Activated CD8-positive, alpha-beta memory T cell treated with anti-CD3 and anti-CD28 coated beads for 36 hours (primary cell): ENCODE measurements around the gene NDST1. TPM values are rescaled to one million over a fixed set of nuclear protein-coding genes. Genes with fewer than 3 reads are reported as not detected.
"Not testable (repeated sequence)": the region's sequence is repeated elsewhere in the genome, so short reads cannot be mapped to it uniquely, and the experiment has no call there.

Experiments used
- CTCF ChIA-PET: fragments of 350-600 bp; sonication (Branson Sonifier 250); formaldehyde crosslinking; loops from one replicate; lab custom pipeline; 2021; ENCODE audit warnings: antibody characterized with exemption; lab: Charles Lee
- POLR2A ChIA-PET: fragments of 350-600 bp; sonication (Branson Sonifier 250); formaldehyde crosslinking; loops from one replicate; lab custom pipeline; 2021; ENCODE audit warnings: antibody characterized with exemption; lab: Charles Lee
- total RNA-seq, 2 experiments: library from RNA; stranded (reverse); gene quantifications; one replicate each; pipeline ENCODE4 v1.2.3, GENCODE V29; 2021

Gene NDST1
- 1 to 10 TPM; 3.2 to 4.8 TPM for total RNA-seq

DNA sequence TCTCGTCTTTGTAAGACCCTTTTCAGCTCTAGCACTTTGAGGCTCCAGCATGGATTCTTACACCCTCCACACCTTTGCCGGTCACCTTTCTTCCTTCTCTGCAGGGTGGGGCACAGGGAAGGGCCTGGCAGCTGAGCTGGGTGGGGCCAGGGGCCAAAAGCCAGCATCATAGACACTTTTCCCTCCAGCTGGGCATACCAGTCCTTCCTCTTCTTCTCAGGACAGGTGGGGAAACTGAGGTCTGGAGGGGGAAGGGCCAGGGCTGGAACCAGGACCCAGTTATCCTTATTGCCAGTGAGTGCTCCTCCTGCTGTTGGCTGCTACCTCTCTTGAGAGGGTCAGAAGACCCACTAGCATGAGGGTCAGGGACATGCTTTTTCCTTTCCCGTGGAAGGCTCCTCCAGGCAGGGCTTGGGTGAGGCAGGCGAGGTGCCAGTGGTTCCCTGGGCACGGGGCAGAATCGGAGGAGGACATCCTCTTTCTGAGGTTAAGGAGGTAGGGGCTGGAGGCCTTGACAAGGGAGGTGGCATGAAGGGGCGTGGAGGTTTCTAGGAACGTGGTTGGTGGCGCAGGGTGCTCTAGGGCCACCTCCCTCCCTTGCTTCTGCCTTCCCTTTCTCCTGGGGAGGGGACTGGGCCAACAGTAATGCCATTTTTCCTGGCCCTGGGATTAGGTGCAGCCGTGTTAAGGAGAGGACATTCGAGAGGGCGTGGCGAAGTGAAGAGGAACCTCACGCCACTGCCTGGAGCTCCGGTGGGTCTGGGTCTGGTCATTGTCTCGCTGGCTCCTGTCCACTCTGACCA is at the start of gene NDST1:
NDST1 (plus strand) TSS at position 658 of the 803 bp plus-strand sequence. CDS start 13,124 bp downstream, outside the sequence.
- ChIA-PET CTCF (interaction anchor here (0.7 kb wide), 1 partner anchor 217 kb away, joined by 3 read pairs; no protein-coding TSS in a partner anchor), POLR2A (no interaction called here)

DNA sequence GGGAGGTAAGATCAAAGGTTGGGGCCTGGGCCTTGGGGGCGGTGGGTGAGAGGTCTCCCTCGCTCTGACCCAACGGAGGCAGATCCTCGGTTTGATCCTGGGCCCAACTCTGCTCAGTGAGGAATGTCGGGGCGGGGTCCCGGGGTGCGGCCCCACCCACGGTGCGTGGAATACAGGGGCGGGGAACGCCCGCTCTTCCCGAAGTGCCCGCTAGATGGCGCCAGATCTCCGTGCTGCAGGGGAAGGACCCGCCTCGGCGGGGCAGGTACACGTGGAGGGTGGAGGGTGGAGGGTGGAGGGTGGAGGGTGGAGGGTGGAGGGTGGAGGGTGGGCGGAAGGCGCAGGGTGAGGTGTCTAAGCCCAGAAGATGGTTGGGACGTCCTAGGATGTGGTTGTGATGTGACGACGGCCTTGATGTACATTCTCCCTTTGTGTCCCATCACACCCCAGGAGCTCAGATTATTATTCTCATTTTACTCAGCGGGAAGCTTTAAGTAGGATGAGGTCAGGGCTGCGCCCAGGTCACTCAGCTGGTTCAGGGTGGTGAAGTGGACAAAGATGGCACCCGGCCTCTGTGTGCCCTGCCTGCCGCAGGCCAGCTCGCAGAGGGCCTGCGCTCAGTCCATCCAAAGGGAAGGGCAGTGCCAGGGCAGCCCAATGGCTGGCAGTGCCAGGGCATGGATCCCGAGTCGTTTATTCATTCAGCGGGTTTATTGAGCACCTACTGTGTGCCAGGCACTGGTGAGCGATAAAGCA is 49.0 kb upstream of the NDST1 start:
- ChIA-PET CTCF (interaction anchor here (0.6 to 1.6 kb wide), 14 partner anchors 9 to 657 kb away, joined by 3 to 7 read pairs (median 3); partner anchors contain the start of genes CD74 and RPS14), POLR2A (interaction anchor here (0.5 to 0.8 kb wide), 3 partner anchors 48 to 198 kb away, joined by 3 to 5 read pairs (median 5); no protein-coding TSS in a partner anchor)

DNA sequence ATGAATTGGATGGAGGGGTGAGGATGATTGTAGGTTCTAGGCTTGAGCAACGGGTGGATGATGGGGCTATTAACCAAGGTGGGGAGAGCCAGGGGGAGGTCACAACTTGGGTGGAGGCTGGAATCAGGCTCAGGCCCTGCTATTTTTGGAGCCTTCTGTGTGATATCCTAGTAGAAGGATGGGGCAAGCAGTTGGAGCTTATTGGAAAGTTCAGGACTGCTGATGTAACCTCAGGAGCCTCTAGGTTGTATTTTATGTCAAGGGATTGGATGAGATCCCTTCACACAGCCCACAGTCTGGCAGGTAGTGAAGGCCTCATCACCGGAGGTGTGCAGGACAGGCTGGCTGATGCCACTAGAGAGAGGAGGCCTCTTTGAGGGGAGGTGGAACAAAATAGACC is 47.1 kb upstream of the NDST1 start:
- ChIA-PET POLR2A (no interaction called here), CTCF (interaction anchor here (1.0 kb wide), 1 partner anchor 83 kb away, joined by 3 read pairs; no protein-coding TSS in a partner anchor)

DNA sequence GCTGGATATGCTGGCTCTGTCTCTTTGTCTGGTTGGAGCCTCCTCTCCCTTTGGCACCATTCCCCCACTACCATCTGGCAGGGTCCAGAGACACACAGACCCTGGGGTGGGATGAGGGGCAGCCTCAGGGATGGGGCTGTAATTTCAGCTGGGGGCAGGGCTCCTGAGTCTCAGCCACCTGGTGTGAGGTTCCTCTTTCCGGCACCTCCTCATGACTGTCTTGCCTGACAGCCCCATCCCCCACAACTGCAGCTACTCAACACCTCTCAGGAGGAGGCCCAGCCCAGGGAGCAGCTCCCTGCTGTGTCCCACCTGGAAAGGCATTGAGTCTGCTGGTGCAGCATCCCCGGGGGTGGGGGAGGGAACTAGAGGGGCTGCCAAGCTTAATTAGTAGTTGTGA is 46.7 kb upstream of the NDST1 start:
- CTCF ChIA-PET = interaction anchor here (1.0 kb wide), 1 partner anchor 83 kb away, joined by 3 read pairs; no protein-coding TSS in a partner anchor

DNA sequence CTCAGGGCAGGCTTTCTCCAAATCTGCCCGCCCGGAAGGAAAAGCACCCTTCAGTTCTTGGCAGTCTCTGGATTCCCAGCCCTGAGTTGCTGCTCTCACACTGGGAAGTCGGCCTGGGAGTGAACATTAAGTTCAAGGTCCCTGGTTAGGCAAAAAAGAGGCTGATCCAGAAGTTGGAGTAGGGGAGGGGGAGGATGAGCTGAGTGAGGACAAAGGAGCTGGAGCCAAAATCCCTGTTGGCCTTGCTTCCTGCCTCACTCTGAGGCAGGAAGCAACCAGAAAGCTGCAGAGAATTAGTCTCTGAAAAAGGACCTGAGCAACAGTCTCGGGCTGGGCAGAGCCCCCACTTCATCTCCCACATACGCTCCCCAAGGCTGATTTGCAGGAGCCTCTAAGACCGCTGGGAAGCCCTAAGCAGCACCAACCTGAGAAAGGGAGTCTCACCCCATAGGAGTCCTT is 43.3 kb upstream of the NDST1 start:
- ChIA-PET POLR2A (no interaction called here), CTCF (no interaction called here)

More for the DNA sequence above, 46.7 kb upstream of the NDST1 start:
- POLR2A ChIA-PET = no interaction called here

DNA sequence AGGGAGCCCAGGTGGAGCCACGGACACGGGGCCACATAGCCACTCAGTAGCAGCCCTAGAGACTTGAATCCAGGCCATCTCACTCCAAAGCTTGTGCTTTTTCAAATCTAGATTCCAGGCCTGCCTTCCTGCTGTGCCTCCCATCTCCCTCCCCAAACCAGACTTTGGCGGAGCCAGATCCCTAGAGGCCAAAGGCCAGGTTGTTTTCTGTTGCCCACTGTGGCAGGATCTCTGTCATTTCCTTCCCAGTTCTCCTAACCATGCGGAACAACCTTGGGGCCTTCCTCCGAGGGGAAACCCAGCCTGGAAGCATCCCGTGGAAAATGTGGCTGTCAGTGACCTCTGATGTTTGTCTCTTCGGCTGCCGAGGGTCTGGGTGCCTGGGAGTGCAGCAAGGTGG is 42.0 kb upstream of the NDST1 start:
- CTCF ChIA-PET = no interaction called here

DNA sequence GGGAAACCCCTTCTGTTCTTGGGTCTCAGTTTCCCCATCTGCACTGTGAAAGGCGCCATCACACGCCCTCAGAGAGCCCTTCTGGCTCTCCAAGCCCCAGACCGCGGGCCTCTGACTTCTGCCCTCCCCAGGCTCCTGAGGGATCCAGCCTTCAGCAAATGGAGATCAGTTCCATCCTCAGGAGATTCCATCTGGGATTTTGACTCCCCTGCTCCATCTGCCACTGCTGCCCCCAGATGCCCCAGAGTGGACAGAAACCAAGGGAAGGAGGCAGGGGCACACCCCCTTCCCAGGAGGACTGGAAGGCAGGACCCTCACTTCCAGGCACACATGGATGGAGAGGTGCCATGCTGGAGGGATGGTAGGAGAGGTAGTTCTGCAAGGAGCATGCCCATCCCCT is 39.7 kb upstream of the NDST1 start:
- ChIA-PET POLR2A (no interaction called here), CTCF (interaction anchor here (1.0 kb wide), 1 partner anchor 9 kb away, joined by 3 read pairs; no protein-coding TSS in a partner anchor)

More for the DNA sequence above, 42.0 kb upstream of the NDST1 start:
- POLR2A ChIA-PET = no interaction called here

DNA sequence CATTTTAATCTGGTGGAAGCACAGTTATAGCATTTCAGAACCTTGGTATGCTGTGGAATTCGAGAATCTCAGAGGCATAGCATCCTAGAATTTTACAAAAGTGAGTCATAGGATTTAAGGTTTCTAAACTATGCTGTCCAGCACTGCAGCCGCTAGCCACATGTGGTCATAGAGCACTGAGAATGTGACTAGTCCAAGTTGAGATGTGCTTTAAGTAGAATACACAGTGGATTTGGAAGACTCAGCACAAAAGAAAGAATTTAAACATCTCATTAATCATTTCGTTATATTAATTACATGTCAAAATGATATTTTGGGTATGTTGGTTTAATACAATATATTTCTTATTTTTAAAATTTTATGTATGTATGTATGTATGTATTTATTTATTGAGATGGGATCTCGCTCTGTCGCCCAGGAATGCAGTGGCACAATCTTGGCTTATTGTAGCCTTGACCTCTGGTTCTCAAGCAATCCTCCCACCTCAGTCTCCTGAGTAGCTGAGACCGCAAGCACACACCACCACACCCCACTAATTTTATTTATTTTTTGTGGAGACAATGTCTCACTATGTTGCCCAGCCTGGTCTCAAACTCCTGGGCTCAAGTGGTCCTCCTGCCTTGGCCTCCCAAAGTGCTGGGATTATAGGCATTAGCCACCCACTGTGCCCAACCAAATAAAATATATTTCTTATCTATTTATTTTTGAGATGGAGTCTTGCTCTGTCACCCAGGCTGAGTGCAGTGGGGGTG is 38.0 kb upstream of the NDST1 start:
- CTCF ChIA-PET = no interaction called here
- POLR2A ChIA-PET = no interaction called here

DNA sequence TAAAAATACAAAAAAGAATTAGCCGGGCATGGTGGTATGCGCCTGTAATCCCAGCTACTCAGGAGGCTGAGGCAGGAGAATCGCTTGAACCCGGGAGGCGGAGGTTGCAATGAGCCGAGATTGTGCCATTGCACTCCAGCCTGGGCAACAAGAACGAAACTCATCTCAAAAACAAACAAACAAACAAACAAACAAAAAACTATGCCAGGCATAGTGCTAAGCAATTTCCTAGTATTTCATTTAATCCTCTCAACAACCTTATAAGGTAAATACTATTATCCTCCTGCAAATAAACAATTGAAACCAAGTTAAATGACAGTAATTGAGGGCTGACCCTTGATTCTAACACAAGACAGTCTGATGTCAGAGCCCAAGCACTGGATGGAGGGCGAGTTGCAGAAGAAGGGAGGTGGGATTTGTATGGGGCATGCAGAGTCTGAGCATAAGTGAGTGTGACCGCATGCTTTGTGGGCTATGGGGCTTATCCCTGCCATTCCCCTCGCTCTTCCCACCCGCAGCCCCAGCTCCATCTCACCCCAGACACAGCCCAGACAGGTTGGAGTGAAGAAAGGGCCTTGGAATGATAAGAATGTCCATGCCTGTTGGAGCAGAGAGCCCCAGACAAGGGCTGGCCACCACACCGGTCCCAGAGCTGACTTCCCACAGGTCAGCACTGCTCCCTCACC is 34.1 kb upstream of the NDST1 start:
- POLR2A ChIA-PET = no interaction called here
- CTCF ChIA-PET = no interaction called here

DNA sequence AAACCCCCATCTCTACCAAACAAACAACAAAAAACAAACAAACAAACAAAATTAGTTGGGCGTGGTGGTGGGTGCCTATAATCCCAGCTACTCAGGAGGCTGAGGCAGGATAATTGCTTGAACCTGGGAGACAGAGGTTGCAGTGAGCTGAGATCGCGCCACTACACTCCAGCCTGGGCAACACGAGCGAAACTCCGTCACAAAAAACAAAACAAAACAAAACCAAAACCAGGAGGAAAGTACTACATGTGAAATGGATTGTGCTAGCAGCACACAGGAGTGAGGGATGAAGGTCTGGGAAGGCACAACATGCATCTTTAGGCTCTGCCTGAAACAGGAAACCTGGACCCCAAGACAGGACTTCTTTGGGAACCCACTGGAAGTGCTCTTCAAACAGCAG is 31.4 kb upstream of the NDST1 start:
- POLR2A ChIA-PET, CTCF ChIA-PET: not testable (repeated sequence)

DNA sequence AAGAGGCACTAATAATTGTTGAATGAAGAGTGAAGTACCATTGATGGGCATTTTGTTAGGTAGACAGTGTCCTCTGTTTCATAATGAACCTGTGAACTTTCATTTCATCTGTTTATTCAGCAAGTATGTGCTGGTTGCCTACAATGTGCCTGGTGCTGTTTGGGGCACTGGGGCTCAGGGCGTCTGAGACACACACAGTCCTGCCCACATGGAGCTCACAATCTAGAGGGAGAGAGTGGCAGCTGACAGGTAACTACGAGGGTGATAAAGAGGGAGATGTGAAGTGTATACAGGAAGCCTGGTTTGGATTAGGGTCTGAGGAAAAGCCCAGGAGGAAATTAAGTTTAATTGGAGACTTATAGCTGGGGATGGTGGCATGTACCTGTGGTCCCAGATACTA is 28.5 kb upstream of the NDST1 start:
- CTCF ChIA-PET = no interaction called here
- POLR2A ChIA-PET = no interaction called here

DNA sequence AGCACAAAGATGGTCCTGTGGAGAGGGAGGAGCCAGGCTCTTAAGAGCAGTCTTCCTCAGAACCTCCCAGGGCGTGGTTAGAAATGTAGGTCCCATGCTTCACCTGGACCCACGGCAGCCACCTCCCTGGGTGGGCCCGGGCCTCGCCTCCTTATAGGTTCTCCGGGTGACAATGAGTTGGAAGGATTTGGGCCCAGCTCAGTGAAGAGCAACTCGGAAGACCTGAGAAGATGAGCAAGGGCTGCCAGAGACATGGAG is 26.3 kb upstream of the NDST1 start:
- CTCF ChIA-PET = interaction anchor here (1.8 kb wide), 1 partner anchor 44 kb away, joined by 5 read pairs; no protein-coding TSS in a partner anchor
- POLR2A ChIA-PET = no interaction called here

DNA sequence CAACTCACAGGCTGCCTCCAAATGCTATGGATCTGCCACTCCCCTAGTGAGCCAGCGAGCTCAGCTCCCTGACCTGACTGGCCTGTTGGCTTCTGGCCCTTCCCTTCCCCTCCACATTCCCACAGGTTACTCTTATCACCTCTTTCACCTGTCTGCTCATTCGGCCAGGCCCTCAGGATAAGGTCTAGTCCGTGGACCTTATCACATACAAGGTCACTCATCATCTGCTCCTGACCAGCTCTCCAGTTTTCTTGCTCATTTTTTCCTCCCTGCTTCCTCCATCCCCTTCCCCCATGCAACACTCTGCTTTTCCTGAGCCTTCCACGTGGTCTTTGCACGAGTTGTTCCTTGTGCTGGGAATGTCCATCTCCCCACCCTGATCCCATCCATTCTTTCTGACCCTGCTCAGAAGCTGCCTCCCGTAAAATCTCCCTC is 25.9 kb upstream of the NDST1 start:
- CTCF ChIA-PET = interaction anchor here (1.8 kb wide), 1 partner anchor 44 kb away, joined by 5 read pairs; no protein-coding TSS in a partner anchor
- POLR2A ChIA-PET = no interaction called here

DNA sequence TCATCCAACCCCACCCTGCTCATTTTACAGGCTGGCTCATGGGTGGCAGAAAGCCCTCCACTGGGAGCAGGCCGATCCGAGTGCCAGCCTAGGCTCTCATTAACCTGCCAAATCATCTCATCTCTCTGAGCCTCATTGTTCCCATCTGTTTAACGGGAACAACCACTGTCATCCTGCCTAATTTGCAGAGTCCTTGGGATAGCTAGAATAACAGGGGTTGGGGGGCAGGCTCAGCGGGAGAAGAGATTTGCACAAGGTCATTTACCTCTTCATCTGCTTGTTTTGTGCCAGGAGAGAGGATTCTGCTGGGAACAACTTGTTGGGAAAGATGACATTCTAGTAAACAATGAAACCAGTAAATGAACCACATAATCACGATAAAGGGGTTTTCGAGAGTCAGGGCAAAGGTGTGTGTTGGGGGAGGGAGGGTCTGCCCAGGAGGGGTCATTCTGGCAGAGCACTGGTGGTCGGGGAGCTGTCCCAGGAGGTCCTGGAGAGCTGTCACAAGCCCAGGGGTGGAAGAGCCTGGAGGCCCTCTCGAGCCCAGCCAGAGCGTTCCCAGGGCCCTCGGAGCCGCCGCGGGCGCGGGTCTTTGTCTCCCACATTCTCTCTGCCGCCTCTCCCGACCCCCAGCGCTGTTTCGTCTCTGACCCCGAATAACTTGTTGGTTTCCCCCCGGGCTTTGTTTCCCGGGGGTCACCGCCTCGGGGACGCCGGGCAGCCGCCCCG is 22.8 kb upstream of the NDST1 start:
- ChIA-PET POLR2A (interaction anchor here (1.2 kb wide), 2 partner anchors 14 to 73 kb away, joined by 3 to 4 read pairs; partner anchors contain the start of gene CD74), CTCF (no interaction called here)

DNA sequence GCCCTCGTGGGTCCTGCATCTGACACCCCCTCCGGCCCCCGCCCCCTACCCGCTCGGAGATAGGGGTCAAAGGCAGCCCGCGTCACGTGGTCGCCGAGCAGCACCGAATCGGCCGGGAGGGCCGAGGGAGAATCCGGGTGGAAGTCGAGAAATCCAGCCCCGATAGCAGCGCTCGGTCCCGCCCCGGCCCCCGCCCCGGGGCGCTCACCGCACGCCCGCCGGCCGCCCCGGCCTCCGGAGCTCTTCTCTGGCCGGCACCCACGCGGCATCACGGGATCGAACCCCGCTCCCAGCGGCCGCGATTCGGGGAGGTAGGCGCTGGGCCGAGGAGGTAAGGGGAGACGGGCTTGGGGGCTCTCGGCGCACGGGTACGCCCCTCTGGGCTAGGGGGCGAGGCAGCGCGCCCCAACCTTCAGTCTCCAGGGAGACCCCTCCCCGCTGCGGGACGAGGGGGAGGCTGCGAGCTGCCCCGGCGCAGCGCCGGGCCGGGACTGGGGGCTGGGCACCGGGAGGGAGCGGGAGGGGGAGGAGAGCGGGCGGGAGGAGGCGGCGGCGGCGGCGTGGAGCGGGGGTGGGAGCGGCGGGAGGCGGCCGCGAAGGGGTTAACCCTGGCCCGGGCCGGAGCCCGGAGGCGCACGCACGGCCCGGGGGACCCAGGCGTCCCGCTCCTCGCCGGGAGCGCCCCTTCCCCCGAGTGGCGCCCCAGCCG is 22.1 kb upstream of the NDST1 start:
- POLR2A ChIA-PET = interaction anchor here (0.6 to 1.2 kb wide), 3 partner anchors 14 to 736 kb away, joined by 3 to 4 read pairs (median 3); partner anchors contain the start of gene CD74
- CTCF ChIA-PET = no interaction called here

DNA sequence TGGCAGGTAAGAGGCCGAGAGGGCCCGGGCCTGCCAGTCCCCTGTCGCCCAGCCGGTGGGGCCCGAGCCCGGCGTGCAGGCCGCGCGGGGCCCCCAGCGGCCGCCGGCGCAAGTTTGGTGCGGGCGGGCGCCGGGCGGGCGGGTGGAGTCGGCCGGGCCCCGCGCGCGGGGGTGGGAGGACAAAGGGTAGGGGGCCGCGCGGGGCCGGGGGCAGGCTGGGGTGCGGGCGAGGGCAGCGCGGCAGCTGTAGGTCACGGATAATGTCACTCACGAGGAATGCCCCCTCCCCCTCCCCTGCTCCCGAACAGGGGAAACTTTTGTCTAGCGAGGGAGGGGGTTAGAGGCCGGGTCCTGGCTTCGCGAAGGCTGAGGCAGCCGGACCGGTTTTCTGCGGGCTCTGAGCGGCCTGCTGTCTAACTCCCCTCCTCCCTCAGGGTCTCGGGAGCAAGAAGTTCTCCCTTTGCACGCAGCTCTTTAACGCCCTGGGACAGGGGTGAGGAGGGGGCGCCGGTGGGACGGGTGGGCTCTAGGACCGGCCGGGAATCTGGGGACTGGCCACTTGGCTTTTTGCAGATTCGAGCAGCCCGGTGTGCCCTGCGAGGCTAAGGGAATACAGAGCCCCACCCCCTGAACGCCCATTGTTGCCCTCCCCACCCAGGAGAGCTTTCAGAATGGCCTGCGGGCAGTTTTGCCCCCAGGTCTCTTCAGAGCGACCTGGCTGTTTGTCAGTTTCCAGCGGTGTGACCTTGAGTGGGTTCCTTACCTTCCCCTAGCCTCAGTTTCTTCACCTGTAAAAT is 21.3 kb upstream of the NDST1 start:
- ChIA-PET CTCF (interaction anchor here (1.0 kb wide), 1 partner anchor 28 kb away, joined by 3 read pairs; no protein-coding TSS in a partner anchor), POLR2A (interaction anchor here (0.6 to 1.2 kb wide), 4 partner anchors 13 to 895 kb away, joined by 3 to 5 read pairs (median 4); partner anchors contain the start of gene CD74)
